GM19025 (cell line): ENCODE data around the gene MTHFD1L.
"Not testable (repeated sequence)": the region's sequence is repeated elsewhere in the genome, so short reads cannot be mapped to it uniquely, and the experiment has no call there.

Source experiments
- ATAC-seq: cut with Tn5 transposase; IDR thresholded peaks from one replicate; pipeline ENCODE4 v1.9.1; 2021; ENCODE audit warnings: mild to moderate bottlenecking, low read depth, moderate library complexity; ENCODE audit not compliant: unreplicated experiment

Gene MTHFD1L

DNA sequence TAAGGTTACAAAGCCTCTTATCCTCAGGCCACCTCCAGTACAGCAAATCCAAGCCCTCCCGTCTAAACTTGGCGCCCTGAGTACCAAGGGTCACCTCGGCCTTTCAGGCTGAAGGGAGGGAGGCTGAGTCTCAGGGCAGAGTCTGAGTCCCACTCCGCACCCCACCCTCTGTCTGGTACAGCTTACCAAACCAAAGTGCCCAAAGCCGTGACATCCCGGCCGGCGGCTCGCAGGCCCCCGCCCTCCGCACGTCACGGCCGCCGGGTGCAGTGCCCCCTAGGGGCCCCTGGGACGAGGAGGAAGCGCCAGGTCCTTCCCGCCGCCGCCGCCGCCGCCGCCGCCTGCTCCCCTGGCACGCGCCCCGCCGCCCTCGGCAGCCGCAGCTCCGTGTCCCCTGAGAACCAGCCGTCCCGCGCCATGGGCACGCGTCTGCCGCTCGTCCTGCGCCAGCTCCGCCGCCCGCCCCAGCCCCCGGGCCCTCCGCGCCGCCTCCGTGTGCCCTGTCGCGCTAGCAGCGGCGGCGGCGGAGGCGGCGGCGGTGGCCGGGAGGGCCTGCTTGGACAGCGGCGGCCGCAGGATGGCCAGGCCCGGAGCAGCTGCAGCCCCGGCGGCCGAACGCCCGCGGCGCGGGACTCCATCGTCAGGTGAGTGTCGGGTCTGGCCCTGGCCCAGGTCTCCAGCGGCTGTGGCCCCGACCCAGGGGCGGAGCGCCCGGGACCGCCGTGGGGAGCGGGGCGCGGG lies at the start of gene MTHFD1L:
TSS of gene MTHFD1L (plus strand) at position 297 of the 741 bp plus-strand sequence. CDS start at position 418, 121 bp downstream.
- peak; percentile 71 for ATAC-seq

DNA sequence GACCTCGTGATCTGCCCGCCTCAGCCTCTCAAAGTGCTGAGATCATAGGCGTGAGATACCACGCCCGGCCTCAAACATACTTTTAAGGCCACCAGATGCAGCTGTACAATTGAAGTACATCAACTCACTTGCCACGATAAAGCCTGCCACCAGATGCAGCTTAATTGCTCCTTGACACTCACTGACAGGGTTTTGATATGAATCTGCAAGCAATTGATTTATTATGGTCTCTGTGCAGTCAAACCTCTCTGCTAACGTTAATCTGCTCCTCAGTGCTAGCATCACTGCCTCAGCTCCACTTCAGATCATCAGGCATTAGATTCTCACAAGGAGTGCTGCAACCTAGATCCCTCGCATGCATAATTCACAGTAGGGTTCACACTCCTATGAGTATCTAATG lies 48.9 kb upstream of the MTHFD1L start:
- ATAC-seq: not testable (repeated sequence)

DNA sequence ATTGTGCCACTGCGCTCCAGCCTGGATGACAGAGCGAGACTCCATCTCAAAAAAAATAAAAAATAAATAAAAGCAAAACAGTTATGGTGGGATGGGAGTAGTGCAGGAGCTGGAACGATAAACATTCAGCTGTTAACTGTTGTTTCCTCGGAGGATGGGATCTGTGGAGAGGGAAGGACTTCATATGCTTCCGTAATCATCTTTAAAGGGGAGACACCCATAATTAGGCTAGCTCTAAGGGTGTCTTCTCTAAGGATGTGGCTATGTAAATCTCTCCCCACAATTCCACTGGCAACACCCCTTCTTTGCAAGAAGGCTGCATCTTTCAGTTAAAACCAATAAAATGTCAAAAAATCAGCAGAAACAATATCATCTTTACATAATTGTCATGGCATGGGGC lies 42.6 kb upstream of the MTHFD1L start:
- ATAC-seq: no peak

DNA sequence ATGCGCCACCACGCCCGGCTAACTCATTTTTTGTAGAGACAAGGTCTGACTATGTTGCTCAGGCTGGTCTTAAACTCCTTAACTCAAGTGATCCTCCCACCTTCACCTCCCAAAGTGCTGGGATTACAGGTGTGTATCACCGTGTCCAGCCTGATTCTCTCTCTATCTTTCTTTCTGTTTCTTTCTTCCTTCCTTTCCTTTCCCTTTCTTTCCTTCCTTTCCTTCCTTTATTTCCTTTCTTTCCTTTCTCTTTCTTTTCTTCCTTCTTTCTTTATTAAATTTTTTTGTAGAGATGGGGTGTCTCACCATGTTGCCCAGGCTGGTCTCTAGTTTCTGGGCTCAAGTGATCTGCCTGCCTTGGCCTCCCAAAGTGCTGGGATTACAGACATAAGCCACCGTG lies 38.7 kb upstream of the MTHFD1L start:
- ATAC-seq: no peak

DNA sequence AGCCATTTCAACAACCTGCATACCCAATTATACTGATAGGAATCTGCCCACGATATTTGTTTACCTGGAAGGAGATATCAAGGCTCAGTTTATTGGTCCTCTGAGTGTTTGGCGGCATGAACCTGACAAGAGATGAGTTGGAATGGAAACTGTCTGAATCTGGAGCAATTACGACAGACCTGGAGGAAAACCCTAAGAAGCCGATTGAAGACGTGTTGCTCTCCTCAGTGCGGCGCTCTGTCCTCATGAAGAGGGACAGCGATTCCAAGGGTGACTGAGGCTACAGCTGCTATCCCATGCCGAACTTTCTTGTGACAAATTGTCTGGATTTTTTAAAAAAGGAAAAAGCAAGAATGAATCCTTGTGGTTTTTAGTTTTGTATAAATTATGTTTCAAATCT lies 37.4 kb upstream of the MTHFD1L start:
- not testable (repeated sequence) for ATAC-seq

DNA sequence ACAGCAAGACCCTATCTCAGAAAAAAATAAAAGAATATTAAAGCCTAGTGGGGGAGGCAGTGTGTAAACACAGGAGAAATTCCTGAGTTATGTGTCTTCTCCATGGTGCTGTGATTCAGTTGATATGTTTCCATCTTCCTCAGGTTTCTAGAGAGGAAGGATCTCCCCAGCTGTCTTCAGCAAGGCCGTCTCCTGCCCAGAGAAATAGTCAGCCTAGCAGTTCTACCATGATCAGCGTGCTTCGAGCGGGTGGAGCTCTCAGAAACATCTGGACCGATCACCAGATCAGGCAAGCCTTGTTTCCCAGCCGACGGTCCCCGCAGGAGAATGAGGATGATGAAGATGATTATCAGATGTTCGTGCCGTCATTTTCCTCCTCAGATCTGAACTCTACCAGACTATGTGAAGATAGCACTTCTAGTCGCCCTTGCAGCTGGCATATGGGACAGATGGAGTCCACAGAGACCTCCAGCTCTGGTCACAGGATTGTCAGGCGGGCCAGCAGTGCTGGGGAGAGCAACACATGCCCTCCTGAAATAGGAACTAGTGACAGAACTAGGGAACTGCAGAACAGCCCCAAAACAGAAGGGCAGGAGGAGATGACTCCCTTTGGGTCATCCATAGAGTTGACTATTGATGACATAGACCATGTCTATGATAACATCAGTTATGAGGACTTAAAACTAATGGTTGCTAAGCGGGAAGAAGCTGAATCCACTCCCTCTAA lies 34.9 kb upstream of the MTHFD1L start:
- no peak for ATAC-seq

DNA sequence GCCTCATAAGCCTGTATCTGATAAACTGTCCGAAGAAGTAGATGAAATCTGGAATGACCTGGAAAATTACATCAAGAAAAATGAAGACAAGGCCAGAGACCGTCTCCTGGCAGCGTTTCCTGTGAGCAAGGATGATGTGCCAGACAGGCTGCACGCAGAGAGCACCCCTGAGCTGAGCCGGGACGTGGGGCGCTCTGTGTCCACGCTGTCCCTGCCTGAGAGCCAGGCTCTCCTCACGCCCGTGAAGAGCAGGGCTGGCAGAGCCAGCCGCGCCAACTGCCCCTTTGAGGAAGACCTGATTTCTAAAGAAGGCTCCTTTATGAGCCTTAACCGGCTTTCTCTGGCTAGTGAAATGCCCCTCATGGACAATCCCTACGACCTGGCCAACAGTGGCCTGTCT lies 33.9 kb upstream of the MTHFD1L start:
- no peak for ATAC-seq

DNA sequence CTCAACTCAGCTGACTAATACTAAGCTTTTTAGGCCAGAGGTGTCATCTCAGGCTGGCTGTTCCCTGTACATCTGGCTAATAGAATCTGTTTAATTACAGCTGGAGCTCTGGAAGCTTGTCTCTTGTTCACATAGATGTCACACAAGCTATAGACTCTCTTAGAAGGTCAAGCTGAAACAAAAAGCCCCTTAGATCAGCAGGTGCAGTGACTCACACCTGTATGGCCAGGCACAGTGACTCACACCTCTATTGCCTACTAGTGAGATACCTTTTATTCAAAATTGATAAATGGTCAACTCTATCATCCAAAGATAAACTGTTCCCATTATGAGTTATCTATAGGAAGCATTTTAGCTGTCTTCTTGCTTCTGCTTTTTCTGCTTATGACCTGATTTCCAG lies 29.9 kb upstream of the MTHFD1L start:
- ATAC-seq: no peak

DNA sequence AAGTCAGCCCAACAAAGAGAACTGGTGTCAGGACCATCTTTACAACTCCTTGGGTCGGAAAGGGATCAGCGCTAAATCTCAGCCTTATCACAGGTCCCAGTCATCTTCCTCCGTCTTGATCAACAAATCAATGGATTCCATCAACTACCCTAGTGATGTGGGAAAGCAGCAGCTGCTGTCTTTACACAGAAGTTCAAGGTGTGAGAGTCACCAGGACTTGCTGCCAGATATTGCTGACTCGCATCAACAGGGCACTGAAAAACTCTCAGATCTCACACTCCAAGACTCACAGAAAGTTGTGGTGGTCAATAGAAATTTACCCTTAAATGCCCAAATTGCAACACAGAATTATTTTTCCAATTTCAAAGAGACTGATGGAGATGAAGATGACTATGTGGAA lies 25.3 kb upstream of the MTHFD1L start:
- ATAC-seq: no peak

DNA sequence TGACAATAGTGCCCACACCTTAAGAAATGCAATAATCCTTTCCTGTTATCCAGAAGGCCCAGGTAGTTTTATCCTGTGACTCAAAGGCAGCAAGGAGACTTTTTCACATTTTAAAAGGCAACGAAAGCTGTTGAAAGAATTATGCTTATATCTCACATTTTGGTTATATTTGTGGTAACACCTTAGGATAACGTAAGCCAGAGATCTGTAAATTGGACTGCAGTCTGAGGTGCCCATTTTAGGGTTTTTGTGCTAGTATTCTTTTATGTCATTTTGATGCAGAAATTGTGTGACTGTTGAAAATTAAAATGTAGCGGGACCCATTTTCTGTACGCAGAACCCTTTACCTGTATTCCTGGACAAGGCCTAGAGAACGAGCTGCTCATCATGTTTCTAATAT lies 24.3 kb upstream of the MTHFD1L start:
- ATAC-seq: no peak

DNA sequence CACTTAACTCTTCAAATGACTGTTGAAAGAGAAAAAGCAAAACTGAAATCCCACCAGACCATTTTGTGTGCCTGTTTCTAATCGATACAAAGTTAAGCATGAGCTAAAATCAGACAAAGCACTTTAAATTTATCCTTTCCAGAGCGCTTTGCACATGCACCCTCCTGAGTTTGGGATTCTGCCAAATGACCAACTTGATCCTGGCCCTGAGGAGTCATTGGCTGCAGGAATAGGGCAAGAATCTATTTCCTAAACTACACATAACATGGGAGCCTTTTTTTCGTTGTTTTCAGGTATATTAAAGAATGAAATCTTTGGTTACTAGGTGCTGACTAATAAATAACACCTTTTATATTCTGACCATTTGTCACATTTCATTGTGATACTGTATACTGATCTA lies 23.8 kb upstream of the MTHFD1L start:
- no peak for ATAC-seq

DNA sequence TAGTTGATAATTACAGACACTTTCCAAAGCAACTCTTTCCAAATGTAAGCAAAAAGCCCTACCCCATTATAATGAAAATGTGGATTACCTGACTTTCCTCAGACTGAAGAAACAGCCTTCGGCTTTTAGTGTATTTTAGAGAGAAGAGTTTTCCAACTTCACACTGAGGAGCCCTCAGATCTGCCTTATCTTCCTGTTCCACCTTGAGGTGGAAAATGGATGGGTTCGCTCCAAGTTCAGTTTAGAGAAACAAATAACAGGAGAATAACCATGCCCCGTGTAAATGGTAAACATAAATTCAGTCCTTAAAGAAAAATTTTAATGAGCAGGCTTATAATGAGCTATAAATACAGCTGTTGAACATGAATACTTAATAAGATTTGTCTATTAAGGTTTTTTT lies 21.1 kb upstream of the MTHFD1L start:
- ATAC-seq: no peak

DNA sequence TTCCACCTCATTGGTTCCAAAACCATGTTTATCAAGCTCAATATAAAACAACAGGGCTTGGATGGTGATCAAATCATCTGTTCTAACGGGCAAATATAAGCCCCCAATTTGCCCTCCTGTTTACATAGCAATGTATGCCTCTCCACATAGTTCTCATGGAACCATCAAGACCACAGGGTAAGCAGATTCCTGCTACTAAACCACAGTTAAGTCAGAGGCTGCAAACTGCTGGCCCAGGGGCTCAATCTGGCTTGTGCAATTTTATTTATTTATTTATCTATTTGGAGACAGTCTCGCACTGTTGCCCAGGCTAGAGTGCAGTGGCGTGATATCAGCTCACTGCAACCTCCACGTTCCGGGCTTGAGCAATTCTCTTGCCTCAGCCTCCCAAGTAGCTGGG lies 18.9 kb upstream of the MTHFD1L start:
- ATAC-seq: no peak

DNA sequence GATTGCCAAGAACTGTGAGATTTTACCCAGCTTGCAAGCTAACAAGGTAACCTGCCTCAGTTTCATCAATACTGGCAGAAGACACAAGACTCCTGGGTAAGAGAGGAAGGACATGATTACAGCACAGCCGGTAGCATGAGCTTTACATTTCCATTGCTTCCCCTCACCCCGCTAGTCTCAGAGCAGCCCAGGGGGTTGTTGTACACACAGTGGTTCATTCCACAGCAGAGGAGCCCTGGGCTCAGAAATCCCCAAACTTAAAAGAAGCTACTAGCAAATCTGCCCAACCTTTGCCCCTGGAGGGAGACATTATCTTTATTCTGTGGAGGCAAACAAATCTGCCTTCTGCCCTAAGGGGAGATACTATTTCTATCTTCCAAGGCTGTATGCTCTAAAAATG lies 17.1 kb upstream of the MTHFD1L start:
- ATAC-seq: no peak

DNA sequence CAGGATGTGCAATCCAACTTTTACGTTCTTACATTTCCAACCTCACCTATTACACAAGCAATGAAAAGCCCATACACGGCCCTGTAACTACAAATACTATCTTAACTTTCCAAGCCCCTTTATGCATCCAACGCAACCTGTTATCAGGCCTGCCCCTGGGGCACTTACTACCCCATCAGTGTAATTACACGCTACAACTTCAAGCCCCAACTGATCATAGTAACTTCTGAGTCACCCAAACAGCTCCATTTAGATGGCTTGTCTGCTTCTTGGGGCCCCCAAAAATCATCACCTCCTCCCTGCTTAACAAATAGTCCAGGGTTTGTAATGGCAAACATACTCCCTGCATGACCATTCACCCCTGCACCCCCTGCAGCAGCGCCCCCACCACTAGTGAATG lies 11.1 kb upstream of the MTHFD1L start:
- ATAC-seq: not testable (repeated sequence)

DNA sequence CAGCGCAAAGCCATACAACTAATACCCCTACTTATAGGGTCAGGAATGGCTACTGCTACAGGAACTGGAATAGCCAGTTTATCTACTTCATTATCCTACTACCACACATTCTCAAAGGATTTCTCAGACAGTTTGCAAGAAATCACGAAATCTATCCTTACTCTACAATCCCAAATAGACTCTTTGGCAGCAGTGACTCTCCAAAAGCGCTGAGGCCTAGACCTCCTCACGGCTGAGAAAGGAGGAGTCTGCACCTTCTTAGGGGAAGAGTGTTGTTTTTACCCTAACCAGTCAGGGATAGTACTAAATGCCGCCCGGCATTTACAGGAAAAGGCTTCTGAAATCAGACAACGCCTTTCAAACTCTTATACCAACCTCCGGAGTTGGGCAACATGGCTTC lies 10.3 kb upstream of the MTHFD1L start:
- ATAC-seq: not testable (repeated sequence)

DNA sequence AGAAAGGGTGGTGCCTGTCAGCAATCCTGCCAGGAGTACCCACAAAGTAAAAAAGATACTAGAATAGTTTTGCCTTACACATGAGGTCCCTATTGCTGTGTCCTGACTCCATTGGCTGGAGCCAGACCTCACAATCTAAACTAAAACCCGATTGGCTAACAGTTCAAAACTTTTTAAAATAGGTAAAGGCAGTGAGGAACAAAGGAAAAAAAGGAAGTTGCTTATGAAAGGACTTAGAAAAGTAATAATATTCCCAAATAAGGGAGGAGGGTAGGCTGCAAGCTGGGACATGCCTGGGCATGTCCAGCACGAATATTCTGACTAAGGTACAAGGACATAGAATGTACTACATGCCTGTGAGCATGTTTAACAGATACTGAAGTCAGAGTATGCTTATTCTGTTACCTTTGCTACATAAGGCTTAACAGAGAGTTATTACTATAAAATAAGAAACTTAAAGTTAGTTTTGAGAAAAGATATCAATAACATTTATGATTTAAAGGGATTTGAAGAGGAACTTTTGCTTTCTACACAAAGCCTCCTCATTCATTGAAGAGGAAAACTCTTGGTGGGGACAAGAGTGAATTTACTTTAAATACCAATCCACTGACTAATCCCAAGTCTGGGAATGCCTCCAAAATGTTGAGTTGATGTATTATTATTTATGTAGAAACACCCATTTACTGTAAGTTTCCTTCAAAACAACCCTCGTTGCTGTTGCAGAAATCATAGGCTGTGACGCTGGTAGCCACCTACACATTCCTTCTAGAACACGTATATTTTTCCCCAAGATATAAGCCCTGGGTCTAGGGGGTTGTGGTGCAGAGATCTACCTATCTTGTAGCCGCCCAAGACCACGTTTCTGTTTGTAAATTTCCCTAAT lies 8.2 kb upstream of the MTHFD1L start:
- no peak for ATAC-seq

DNA sequence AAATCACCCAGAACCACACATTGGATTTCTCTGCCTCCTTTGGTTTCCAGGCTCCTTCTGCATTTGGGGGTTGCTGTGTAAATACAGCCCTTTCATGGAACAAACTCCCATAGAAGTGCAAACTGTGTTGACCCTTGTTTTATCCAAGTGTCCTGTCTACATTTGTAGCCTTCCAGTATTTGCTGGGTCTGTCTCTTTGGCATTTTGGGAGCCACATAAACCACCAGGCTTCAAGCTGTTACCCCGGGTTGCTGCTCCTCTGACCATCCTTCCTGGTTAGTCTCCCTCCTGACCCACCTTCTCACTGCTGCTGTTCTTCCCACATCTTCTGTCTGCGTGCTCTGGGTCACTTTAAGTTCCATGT lies 7.6 kb upstream of the MTHFD1L start:
- no peak for ATAC-seq

DNA sequence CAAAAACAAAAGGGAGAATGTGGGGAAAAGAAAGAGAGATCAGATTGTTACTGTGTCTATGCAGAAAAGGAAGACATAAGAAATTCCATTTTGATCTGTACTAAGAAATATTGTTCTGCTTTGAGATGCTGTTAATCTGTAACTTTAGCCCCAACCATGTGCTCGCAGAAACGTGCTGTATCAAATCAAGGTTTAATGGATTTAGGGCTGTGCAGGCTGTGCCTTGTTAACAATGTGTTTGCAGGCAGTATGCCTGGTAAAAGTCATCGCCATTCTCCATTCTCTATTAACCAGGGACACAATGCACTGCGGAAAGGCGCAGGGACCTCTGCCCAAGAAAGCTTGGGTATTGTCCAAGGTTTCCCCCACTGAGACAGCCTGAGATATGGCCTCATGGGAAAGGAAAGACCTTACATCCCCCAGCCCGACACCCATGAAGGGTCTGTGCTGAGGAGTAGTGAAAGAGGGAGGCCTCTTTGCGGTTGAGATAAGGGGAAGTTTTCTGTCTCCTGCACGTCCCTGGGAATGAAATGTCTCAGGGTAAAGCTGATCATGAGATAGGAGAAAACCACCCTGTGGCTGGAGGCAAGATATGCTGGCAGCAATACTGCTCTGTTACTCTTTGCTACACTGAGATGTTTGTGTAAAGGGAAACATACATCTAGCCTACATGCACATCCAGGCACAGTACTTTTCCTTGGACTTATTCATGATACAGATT lies 3.9 kb upstream of the MTHFD1L start:
- ATAC-seq: not testable (repeated sequence)

DNA sequence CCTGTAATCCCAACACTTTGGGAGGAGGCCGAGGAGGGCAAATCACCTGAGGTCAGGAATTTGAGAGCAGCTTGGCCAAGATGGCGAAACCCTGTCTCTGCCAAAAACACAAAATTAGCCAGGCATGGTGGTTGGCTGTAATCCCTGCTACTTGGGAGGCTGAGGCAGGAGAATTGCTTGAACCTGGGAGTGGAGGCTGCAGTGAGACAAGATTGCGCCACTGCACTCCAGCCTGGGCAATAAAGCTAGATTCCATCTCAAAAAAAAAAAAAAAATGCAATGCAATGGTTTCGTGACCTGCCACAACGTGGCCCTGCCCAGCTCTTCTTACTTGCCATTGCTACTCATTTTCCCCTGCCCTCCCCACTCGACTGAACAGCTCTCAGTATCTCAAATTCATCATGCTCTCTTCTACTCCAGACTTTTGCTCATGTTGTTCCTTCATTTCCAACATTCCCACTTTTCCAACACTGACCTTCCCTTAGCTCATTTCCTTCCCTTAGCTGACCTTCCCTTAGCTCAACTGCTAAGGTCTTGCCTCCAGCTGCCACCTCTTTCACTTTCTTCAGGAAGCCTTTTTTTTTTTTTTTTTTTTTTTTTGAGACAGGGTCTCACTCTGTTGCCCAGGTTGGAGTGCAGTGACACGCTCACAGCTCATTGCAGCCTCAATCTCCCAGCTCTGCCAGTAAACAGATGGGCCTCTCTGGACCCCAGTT lies 2.1 kb upstream of the MTHFD1L start:
- no peak for ATAC-seq
